ENCODE data around the gene MBNL2. TPM values are rescaled to one million over a fixed set of nuclear protein-coding genes. Genes with fewer than 3 reads are reported as not detected.

Gene MBNL2
- total and polyA plus RNA-seq, 2 of the 4 experiments (the other 2 are of a cell fraction), result 26.9 to 103 TPM

DNA sequence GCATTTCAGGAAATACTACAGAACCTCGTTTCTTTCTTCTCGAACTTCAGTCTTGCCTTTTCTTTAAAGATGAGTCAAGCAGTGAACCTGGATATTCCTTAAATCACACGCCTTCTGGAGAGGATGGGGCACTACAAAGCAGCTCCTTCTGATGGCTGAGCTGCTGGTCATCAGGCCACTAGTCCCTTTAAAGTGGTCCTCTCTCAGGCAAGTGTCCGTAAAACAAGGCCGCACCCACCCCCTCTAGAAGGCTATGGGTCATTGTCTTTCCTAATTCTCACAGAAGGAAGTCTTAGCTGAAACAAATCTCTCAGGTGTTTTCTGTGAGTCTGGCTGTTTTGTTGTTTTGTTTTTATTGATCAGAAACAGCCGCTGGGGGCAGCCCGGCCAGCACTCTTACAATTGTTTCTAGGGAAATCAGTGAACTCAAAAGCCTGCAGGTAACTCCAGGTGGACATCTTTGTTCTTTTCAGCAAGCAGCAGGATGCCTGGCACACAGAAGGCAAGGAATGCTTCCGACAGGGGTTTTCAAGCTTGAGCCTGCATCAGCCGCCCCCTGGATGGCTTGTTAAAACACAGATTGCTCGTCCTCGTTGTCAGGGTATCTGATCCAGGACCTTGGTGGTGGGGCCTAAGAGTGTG, 45.4 kb downstream of the MBNL2 start:
- Histone ChIP-seq H3K23ac (ENCODE audit: low read depth, low read length) (0 out of 2 replicates have a peak overlapping the region, but pooled peaks have one; percentile 37), H2BK5ac (ENCODE audit: low read depth, low read length, poor library complexity, severe bottlenecking) (peak overlapping the region; percentile 40), H4K91ac (ENCODE audit: insufficient read depth, low read depth, low read length) (peak overlapping the region; percentile 63), H2BK120ac (ENCODE audit: low read depth, low read length) (peak overlapping the region; percentile 55; the same call in 1 of the 2 replicates), H3K27me3 (ENCODE audit: control insufficient read depth, insufficient read depth, low read length) (no peaks in the 10 kb centered on the region), H3K18ac (ENCODE audit: low read depth, low read length) (no peak overlapping the region), H3K27ac (ENCODE audit: insufficient read depth, low read length) (peak overlapping the region; percentile 6; the same call in 1 of the 2 replicates), H2AK9ac (replicated peaks; ENCODE audit: low read depth, low read length, poor library complexity) (no peak overlapping the region), H3K36me3 (ENCODE audit: control insufficient read depth, insufficient read depth, low read length) (peaks cover 4% of the 10 kb centered on the region; the same call in 1 of the 2 replicates), H2BK20ac (ENCODE audit: low read depth, low read length) (0 out of 2 replicates have a peak overlapping the region, but pooled peaks have one; percentile 54), H3K9me1 (ENCODE audit: insufficient read depth, low read length) (peaks cover 18% of the 10 kb centered on the region), H4K5ac (ENCODE audit: low read depth, low read length) (no peak overlapping the region), H3K4me2 (ENCODE audit: low read depth, low read length) (peak overlapping the region; percentile 74; the same call in 1 of the 2 replicates), H2BK15ac (ENCODE audit: low read depth, low read length) (no peak overlapping the region), H4K20me1 (ENCODE audit: insufficient read depth, low read length) (peaks cover 8% of the 10 kb centered on the region; the same call in 1 of the 2 replicates), H3K4me3 (ENCODE audit: insufficient read depth, low read depth, low read length) (no peak overlapping the region), H3K79me1 (ENCODE audit: low read depth in 1 of 2, low read length in 2 of 2) (peaks cover 39 to 71% of the 10 kb centered on the region in 2 experiments), H3K56ac (ENCODE audit: extremely low read depth, insufficient read depth, low read length) (0 out of 2 replicates have a peak overlapping the region, but pooled peaks have one; percentile 1), H4K8ac (ENCODE audit: low read depth in 2 of 2, low read length in 2 of 2) (peak overlapping the region in 1 of 2 experiments; percentile 25; a peak in 2 of 4 replicates), H3K4ac (ENCODE audit: low read depth, low read length) (peak overlapping the region; percentile 68), H2AK5ac (ENCODE audit: low read depth, low read length) (peak overlapping the region; percentile 72), H2AFZ (replicated peaks; ENCODE audit: low read length, poor library complexity) (no peak overlapping the region), H3K4me1 (ENCODE audit: control insufficient read depth, insufficient read depth, low read length) (peaks cover 19% of the 10 kb centered on the region), H3K14ac (replicated peaks; ENCODE audit: low read depth, low read length) (0 out of 2 replicates have a peak overlapping the region, but pooled peaks have one; percentile 10), H3K9ac (ENCODE audit: low read depth, low read length) (no peak overlapping the region; the same call in 1 of the 2 replicates), H3K9me3 (ENCODE audit: control insufficient read depth, insufficient read depth, low read length) (no peaks in the 10 kb centered on the region)
- intact Hi-C loops (cut with micrococcal nuclease) (no loop called here), dilution Hi-C loops (cut with HindIII; ENCODE audit: low sequenced_read_pairs, unreplicated experiment) (no loop called here), in situ Hi-C loops (cut with MboI; ENCODE audit: low sequenced_read_pairs) (no loop called here)
- no peak for TF ChIP-seq SMC3 (IDR thresholded peaks at IDR 0.05; ENCODE audit: low read depth, low read length)
- no peak for TF ChIP-seq ELK1 (IDR thresholded peaks at IDR 0.05; ENCODE audit: borderline replicate concordance, low read depth, low read length)
- TF ChIP-seq, protein P1, sequence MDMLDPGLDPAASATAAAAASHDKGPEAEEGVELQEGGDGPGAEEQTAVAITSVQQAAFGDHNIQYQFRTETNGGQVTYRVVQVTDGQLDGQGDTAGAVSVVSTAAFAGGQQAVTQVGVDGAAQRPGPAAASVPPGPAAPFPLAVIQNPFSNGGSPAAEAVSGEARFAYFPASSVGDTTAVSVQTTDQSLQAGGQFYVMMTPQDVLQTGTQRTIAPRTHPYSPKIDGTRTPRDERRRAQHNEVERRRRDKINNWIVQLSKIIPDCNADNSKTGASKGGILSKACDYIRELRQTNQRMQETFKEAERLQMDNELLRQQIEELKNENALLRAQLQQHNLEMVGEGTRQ (IDR thresholded peaks at IDR 0.05; ENCODE audit: low read depth, low read length), result no peak
- TF ChIP-seq MXI1 (IDR thresholded peaks at IDR 0.05; ENCODE audit: borderline replicate concordance, low read depth, low read length), result no peak
- TF ChIP-seq BHLHE40 (IDR thresholded peaks at IDR 0.05; ENCODE audit: low read depth, low read length), result no peak
- TF ChIP-seq CEBPB (IDR thresholded peaks at IDR 0.05; ENCODE audit: low read depth, low read length), result no peak
- no peak for TF ChIP-seq NFE2L2 (IDR thresholded peaks at IDR 0.05; ENCODE audit: low read depth, low read length)
- TF ChIP-seq RCOR1 (IDR thresholded peaks at IDR 0.05; ENCODE audit: insufficient replicate concordance, low read length), result no peak
- no peak for TF ChIP-seq RFX5 (IDR thresholded peaks at IDR 0.05; ENCODE audit: low read depth, low read length)
- no peak for TF ChIP-seq RAD21 (IDR thresholded peaks at IDR 0.05; ENCODE audit: low read length)
- no peak for DNase-seq
- 72% methylated on average over 3 of the region's 11 CpGs; no CpG with 5 or more reads in 1 of the 2 experiments for WGBS, 2 experiments (ENCODE audit: extremely low coverage in 2 of 2, insufficient read length in 1 of 2)
- peak; percentile 33 for ATAC-seq (ENCODE audit: low read depth)
- no TSS peak for BruUV-seq (replicated peaks)
- ChIA-PET POLR2A (ENCODE audit: unreplicated experiment) (no interaction called here), CTCF (interaction anchor here (0.6 to 1.1 kb wide), 2 partner anchors 12 to 44 kb away, joined by 3 read pairs; no protein-coding TSS in a partner anchor)

All from IMR-90 (cell line).